ENCODE results near the gene ATP5IF1. TPM values are rescaled to one million over a fixed set of nuclear protein-coding genes. Genes with fewer than 3 reads are reported as not detected.

ATP5IF1 gene
- total and polyA plus RNA-seq, 2 of the 13 experiments (the other 11 are each of a cell fraction or from before 2014, with no cell fraction given), result 97.7 to 131 TPM

GRCh38 chr1:28259252-28259933 is 23.5 kb downstream of the ATP5IF1 start, which contains the start of gene SESN2 (continued):
- 0 out of 2 replicates have a peak, but pooled peaks have one; percentile 65 for TF ChIP-seq ZBTB39 (CRISPR knock-in tag; IDR thresholded peaks at IDR 0.05)
- peak; percentile 62 for TF ChIP-seq ZNF574 (CRISPR knock-in tag; IDR thresholded peaks at IDR 0.05)
- peak; percentile 40; the same call in 1 of the 2 replicates for TF ChIP-seq ZNF275 (CRISPR knock-in tag; IDR thresholded peaks at IDR 0.05; ENCODE audit: borderline replicate concordance)
- no peak for TF ChIP-seq PTBP1 (IDR thresholded peaks at IDR 0.05; ENCODE audit: low read depth, low read length, poor library complexity, severe bottlenecking)
- no peak for TF ChIP-seq ZNF562 (CRISPR knock-in tag; IDR thresholded peaks at IDR 0.05; ENCODE audit: borderline replicate concordance)
- TF ChIP-seq ZC3H13 (CRISPR knock-in tag; IDR thresholded peaks at IDR 0.05), result 0 out of 2 replicates have a peak, but pooled peaks have one; percentile 63
- peak; percentile 66; the same call in 1 of the 2 replicates for TF ChIP-seq ZNF414 (CRISPR knock-in tag; IDR thresholded peaks at IDR 0.05)
- no peak for TF ChIP-seq ZNF614 (CRISPR knock-in tag; IDR thresholded peaks at IDR 0.05; ENCODE audit: borderline replicate concordance)
- no peak for TF ChIP-seq FLYWCH1 (CRISPR knock-in tag; IDR thresholded peaks at IDR 0.05)
- TF ChIP-seq THRA (CRISPR knock-in tag; IDR thresholded peaks at IDR 0.05; ENCODE audit: borderline replicate concordance), result no peak
- TF ChIP-seq HOXA7 (CRISPR knock-in tag; IDR thresholded peaks at IDR 0.05), result no peak
- no peak for TF ChIP-seq DPF2 (CRISPR knock-in tag; IDR thresholded peaks at IDR 0.05; ENCODE audit: borderline replicate concordance, low read depth)
- no peak for TF ChIP-seq JUND (CRISPR knock-in tag; IDR thresholded peaks at IDR 0.05)
- TF ChIP-seq ZNF878 (CRISPR knock-in tag; IDR thresholded peaks at IDR 0.05), result peak; percentile 71
- TF ChIP-seq ATM (IDR thresholded peaks at IDR 0.05; ENCODE audit: borderline replicate concordance), result no peak
- TF ChIP-seq TBP (CRISPR knock-in tag; IDR thresholded peaks at IDR 0.05), result no peak
- TF ChIP-seq IRF9 (CRISPR knock-in tag; IDR thresholded peaks at IDR 0.05; ENCODE audit: borderline replicate concordance), result peak; percentile 78
- no peak for TF ChIP-seq TBL1XR1 (IDR thresholded peaks at IDR 0.05; ENCODE audit: borderline replicate concordance, low read length, partially characterized antibody)
- TF ChIP-seq MBD4 (IDR thresholded peaks at IDR 0.05; ENCODE audit: borderline replicate concordance, low read length), result no peak

Measured in HepG2 (cell line).